Measurements from ENCODE around the gene SERPINE1.

SERPINE1 gene

GRCh38 chr7:101169838-101170551, 43.1 kb downstream of the SERPINE1 start:
- Mint-ChIP-seq H3K36me3 (ENCODE audit: low read depth) (no peaks in the 10 kb centered on the region), H3K27ac (no peak overlapping the region), H3K4me3 (peak overlapping the region in 2 of 3 experiments; percentile 19 to 73), H3K27me3 (ENCODE audit: low read depth) (peaks cover 100% of the 10 kb centered on the region), H3K4me1 (peaks cover 47% of the 10 kb centered on the region), H3K9me3 (no peaks in the 10 kb centered on the region)
- TF ChIP-seq CTCF (IDR thresholded peaks at IDR 0.05; ENCODE audit: unreplicated experiment in 3 of 3) = peak; percentile 81 to 87 (median 86)

- peaks cover 42% of the 10 kb centered on the region for H3K4me1 Mint-ChIP-seq
- H3K27me3 Mint-ChIP-seq (ENCODE audit: low read depth) = peaks cover 100% of the 10 kb centered on the region
- H3K4me3 Mint-ChIP-seq = peak overlapping the region; percentile 1 to 64 (median 19)
- H3K9me3 Mint-ChIP-seq = peaks cover 4% of the 10 kb centered on the region
- H3K36me3 Mint-ChIP-seq (ENCODE audit: low read depth) = no peaks in the 10 kb centered on the region
- TF ChIP-seq CTCF (IDR thresholded peaks at IDR 0.05; ENCODE audit: unreplicated experiment in 3 of 3) = no peak
- H3K27ac Mint-ChIP-seq = no peak overlapping the region
Measured at GRCh38 chr7:101170617-101171441, 43.9 kb downstream of the SERPINE1 start.

- Mint-ChIP-seq H3K36me3 (ENCODE audit: low read depth) (no peaks in the 10 kb centered on the region), H3K27me3 (ENCODE audit: low read depth) (peaks cover 100% of the 10 kb centered on the region), H3K4me3 (peak overlapping the region; percentile 1 to 64 (median 19)), H3K4me1 (peaks cover 37% of the 10 kb centered on the region), H3K9me3 (peaks cover 4% of the 10 kb centered on the region), H3K27ac (no peak overlapping the region)
- no peak for TF ChIP-seq CTCF (IDR thresholded peaks at IDR 0.05; ENCODE audit: unreplicated experiment in 3 of 3)
Measured at GRCh38 chr7:101171442-101171837, 44.5 kb downstream of the SERPINE1 start.

- Mint-ChIP-seq H3K4me3 (peak overlapping the region; percentile 19 to 64 (median 37)), H3K27ac (no peak overlapping the region), H3K36me3 (ENCODE audit: low read depth) (no peaks in the 10 kb centered on the region), H3K9me3 (peaks cover 4% of the 10 kb centered on the region), H3K4me1 (peaks cover 33% of the 10 kb centered on the region), H3K27me3 (ENCODE audit: low read depth) (peaks cover 100% of the 10 kb centered on the region)
- TF ChIP-seq CTCF (IDR thresholded peaks at IDR 0.05; ENCODE audit: unreplicated experiment in 3 of 3) = no peak
Measured at GRCh38 chr7:101172005-101172853, 45.3 kb downstream of the SERPINE1 start.

- no peaks in the 10 kb centered on the region for H3K36me3 Mint-ChIP-seq (ENCODE audit: low read depth)
- H3K27ac Mint-ChIP-seq = no peak overlapping the region
- TF ChIP-seq CTCF (IDR thresholded peaks at IDR 0.05; ENCODE audit: unreplicated experiment in 3 of 3) = no peak
- peaks cover 4% of the 10 kb centered on the region for H3K9me3 Mint-ChIP-seq
- peaks cover 28% of the 10 kb centered on the region for H3K4me1 Mint-ChIP-seq
- H3K27me3 Mint-ChIP-seq (ENCODE audit: low read depth) = peaks cover 100% of the 10 kb centered on the region
- H3K4me3 Mint-ChIP-seq = peak overlapping the region; percentile 37 to 47 (median 40)
Measured at GRCh38 chr7:101172854-101173751, 46.2 kb downstream of the SERPINE1 start.
